ENCODE data around the gene EGFL8. TPM values are rescaled to one million over a fixed set of nuclear protein-coding genes. Genes with fewer than 3 reads are reported as not detected.

Gene EGFL8
- total and polyA plus RNA-seq, 9 of the 15 experiments (the other 6 are each of a cell fraction or from before 2014, with no cell fraction given), result 2.2 to 47.4 (median 14.2) TPM

DNA sequence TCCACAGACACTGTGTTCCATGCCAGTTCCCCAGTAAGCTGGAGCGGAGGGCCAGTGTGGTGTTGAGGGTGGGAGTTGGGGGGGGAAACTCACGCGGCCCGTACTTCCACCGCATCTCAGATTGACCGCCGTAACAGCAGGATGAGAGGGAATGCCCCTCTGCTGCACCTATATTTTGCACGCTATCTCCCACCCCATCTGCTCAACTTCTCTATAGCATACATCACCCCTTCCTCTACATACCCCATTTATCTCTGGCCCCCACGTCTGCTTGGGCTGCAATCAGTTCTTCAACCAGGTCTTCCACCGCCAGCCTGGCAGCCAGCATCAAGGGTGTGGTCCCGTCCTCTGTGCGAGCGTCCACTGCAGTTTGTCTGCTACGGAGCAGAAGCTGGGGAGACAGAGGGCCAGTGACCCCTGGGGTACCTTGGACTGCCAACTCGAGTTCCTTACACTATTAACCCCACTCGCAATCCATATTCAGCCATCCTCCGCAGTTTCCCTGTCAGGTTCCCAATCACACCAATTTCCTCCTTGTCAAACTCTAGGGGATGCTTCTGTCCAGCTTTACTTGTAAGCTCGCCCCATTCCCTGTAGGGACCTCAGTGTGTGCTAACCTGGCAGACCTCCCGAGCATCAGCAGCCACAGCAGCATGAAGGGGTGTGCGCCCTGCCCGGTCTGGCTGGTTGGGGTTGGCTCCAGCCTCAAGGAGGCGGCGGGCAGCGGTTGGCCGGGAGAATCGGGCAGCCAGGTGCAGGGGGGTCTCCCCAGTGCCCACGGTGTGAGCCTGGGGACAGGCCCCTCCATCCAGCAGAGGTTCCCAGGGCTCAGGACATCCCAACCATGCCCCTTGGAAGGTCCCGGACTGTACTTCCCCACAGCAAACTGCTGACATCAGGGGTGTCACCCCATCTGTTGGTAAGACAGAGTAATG lies 32.6 kb downstream of the EGFL8 start (continued):
- TF ChIP-seq, protein P1, sequence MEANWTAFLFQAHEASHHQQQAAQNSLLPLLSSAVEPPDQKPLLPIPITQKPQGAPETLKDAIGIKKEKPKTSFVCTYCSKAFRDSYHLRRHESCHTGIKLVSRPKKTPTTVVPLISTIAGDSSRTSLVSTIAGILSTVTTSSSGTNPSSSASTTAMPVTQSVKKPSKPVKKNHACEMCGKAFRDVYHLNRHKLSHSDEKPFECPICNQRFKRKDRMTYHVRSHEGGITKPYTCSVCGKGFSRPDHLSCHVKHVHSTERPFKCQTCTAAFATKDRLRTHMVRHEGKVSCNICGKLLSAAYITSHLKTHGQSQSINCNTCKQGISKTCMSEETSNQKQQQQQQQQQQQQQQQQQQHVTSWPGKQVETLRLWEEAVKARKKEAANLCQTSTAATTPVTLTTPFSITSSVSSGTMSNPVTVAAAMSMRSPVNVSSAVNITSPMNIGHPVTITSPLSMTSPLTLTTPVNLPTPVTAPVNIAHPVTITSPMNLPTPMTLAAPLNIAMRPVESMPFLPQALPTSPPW (CRISPR knock-in tag; IDR thresholded peaks at IDR 0.05), result peak; percentile 16; the same call in 1 of the 2 replicates
- 0 out of 2 replicates have a peak, but pooled peaks have one; percentile 32 for TF ChIP-seq ZC3H4 (CRISPR knock-in tag; IDR thresholded peaks at IDR 0.05; ENCODE audit: borderline replicate concordance)
- peak; percentile 63; the same call in 1 of the 2 replicates for TF ChIP-seq TAL1 (IDR thresholded peaks at IDR 0.05)
- 0 out of 2 replicates have a peak, but pooled peaks have one; percentile 13 for TF ChIP-seq MAFK (IDR thresholded peaks at IDR 0.05; ENCODE audit: low read length)
- TF ChIP-seq FOS (IDR thresholded peaks at IDR 0.05; ENCODE audit: extremely low read depth, insufficient read length), result no peak
- no peak for TF ChIP-seq NCOA2 (IDR thresholded peaks at IDR 0.05; ENCODE audit: partially characterized antibody in 2 of 2)
- peak; percentile 12; the same call in 1 of the 2 replicates for TF ChIP-seq ZNF232 (CRISPR knock-in tag; IDR thresholded peaks at IDR 0.05)
- 0 out of 2 replicates have a peak, but pooled peaks have one; percentile 7 for TF ChIP-seq SMARCA4 (IDR thresholded peaks at IDR 0.05)
- 0 out of 2 replicates have a peak, but pooled peaks have one; percentile 81 for TF ChIP-seq GTF2E2 (tag; IDR thresholded peaks at IDR 0.05)
- TF ChIP-seq ZNF316 (IDR thresholded peaks at IDR 0.05), result peak; percentile 46; the same call in 1 of the 2 replicates
- TF ChIP-seq SIN3A (IDR thresholded peaks at IDR 0.05; ENCODE audit: borderline replicate concordance in 2 of 2, control insufficient read depth in 1 of 2, low read depth in 2 of 2, low read length in 2 of 2), result no peak
- no peak for TF ChIP-seq CREB1 (IDR thresholded peaks at IDR 0.05)
- TF ChIP-seq CREB1 (CRISPR knock-in tag; IDR thresholded peaks at IDR 0.05), result 0 out of 2 replicates have a peak, but pooled peaks have one; percentile 17
- no peak for TF ChIP-seq HNRNPK (IDR thresholded peaks at IDR 0.05; ENCODE audit: low read depth, low read length, poor library complexity, severe bottlenecking)
- TF ChIP-seq PURB (CRISPR knock-in tag; IDR thresholded peaks at IDR 0.05; ENCODE audit: low read depth), result 0 out of 2 replicates have a peak, but pooled peaks have one; percentile 61
- TF ChIP-seq, protein P2, sequence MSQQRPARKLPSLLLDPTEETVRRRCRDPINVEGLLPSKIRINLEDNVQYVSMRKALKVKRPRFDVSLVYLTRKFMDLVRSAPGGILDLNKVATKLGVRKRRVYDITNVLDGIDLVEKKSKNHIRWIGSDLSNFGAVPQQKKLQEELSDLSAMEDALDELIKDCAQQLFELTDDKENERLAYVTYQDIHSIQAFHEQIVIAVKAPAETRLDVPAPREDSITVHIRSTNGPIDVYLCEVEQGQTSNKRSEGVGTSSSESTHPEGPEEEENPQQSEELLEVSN (IDR thresholded peaks at IDR 0.05; ENCODE audit: borderline replicate concordance in 1 of 2, extremely low read depth in 1 of 2, insufficient read depth in 1 of 2, insufficient read length in 1 of 2, low read depth in 1 of 2, low read length in 1 of 2, poor library complexity in 1 of 2, severe bottlenecking in 1 of 2), result peak in 1 of 2 experiments; percentile 3
- TF ChIP-seq EZH2 (IDR thresholded peaks at IDR 0.05; ENCODE audit: borderline replicate concordance, low read depth, low read length), result no peak
- 0 out of 2 replicates have a peak, but pooled peaks have one; percentile 19 for TF ChIP-seq SREBF2 (CRISPR knock-in tag; IDR thresholded peaks at IDR 0.05)
- peak; percentile 70 for TF ChIP-seq FOXP1 (CRISPR knock-in tag; IDR thresholded peaks at IDR 0.05)
- no peak for TF ChIP-seq POLR3G (IDR thresholded peaks at IDR 0.05; ENCODE audit: extremely low read depth, insufficient read length, insufficient replicate concordance)
- TF ChIP-seq, protein P3, sequence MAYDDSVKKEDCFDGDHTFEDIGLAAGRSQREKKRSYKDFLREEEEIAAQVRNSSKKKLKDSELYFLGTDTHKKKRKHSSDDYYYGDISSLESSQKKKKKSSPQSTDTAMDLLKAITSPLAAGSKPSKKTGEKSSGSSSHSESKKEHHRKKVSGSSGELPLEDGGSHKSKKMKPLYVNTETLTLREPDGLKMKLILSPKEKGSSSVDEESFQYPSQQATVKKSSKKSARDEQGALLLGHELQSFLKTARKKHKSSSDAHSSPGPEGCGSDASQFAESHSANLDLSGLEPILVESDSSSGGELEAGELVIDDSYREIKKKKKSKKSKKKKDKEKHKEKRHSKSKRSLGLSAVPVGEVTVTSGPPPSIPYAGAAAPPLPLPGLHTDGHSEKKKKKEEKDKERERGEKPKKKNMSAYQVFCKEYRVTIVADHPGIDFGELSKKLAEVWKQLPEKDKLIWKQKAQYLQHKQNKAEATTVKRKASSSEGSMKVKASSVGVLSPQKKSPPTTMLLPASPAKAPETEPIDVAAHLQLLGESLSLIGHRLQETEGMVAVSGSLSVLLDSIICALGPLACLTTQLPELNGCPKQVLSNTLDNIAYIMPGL (CRISPR knock-in tag; IDR thresholded peaks at IDR 0.05), result no peak; the same call in 1 of the 2 replicates

All from K562 (cell line).